IMR-90 (cell line): ENCODE results near the gene IGF2R.

Experiments
- RAD21 ChIP-seq: IDR thresholded peaks from 2 replicates; pipeline ENCODE4 v1.6.1; 2012; ENCODE audit warnings: low read length, improper control_type of control experiment
- RFX5 ChIP-seq: IDR thresholded peaks from 2 replicates; pipeline ENCODE4 v1.8.0; 2012; ENCODE audit warnings: low read depth, mild to moderate bottlenecking, low read length, moderate library complexity
- TF ChIP-seq, protein P1 (sequence below): conservative IDR thresholded peaks from 2 replicates; pipeline ENCODE4 v1.5.1; 2012; ENCODE audit warnings: mild to moderate bottlenecking, low read depth, low read length, improper control_type of control experiment

GRCh38 chr6:160022101-160022500 lies 53.2 kb downstream of the IGF2R start:
- TF ChIP-seq, protein P1, sequence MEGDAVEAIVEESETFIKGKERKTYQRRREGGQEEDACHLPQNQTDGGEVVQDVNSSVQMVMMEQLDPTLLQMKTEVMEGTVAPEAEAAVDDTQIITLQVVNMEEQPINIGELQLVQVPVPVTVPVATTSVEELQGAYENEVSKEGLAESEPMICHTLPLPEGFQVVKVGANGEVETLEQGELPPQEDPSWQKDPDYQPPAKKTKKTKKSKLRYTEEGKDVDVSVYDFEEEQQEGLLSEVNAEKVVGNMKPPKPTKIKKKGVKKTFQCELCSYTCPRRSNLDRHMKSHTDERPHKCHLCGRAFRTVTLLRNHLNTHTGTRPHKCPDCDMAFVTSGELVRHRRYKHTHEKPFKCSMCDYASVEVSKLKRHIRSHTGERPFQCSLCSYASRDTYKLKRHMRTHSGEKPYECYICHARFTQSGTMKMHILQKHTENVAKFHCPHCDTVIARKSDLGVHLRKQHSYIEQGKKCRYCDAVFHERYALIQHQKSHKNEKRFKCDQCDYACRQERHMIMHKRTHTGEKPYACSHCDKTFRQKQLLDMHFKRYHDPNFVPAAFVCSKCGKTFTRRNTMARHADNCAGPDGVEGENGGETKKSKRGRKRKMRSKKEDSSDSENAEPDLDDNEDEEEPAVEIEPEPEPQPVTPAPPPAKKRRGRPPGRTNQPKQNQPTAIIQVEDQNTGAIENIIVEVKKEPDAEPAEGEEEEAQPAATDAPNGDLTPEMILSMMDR: no peak
- TF ChIP-seq RFX5: no peak
- no peak for TF ChIP-seq RAD21
